Activated CD8-positive, alpha-beta memory T cell treated with anti-CD3 and anti-CD28 coated beads, Interleukin-2, amount 50 U/mL, for 1 hour (primary cell): ENCODE measurements around the gene MRPL24.

Experiments
- DNase-seq: peaks from one replicate; pipeline ENCODE4 v3.0.0-alpha.2; 2020; ENCODE audit errors: extremely low read depth

Gene MRPL24

DNA sequence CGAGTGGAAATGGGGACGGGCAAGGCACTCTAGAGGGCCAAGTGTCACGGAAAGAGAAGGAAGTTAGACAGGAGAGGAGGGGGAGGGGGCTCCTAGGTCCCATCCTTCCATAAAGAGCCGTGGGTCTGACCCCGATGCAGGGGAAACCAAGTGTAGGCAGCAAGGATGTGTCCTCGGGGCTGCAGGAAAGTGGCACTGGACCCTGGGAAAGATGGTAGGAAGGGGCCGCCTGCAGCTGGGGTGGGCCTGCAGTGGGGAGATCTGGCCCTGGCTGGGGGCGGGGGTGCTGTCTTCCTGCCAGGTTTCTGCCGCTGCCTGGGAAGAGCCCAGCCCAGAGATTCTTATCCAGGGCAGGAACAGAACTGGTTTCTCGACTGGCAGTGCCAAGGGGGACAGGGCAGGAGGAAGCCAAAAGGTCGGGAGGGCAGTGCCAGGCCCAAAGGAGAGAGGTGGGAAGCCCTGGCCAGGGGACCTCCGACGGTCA is 48.4 kb downstream of the MRPL24 start:
- no peak for DNase-seq

GRCh38 chr1:156691665-156692440 is 49.0 kb downstream of the MRPL24 start:
- DNase-seq = no peak

- DNase-seq = no peak
These were observed 49.7 kb downstream of the MRPL24 start for GRCh38 chr1:156691191-156691590.

DNA sequence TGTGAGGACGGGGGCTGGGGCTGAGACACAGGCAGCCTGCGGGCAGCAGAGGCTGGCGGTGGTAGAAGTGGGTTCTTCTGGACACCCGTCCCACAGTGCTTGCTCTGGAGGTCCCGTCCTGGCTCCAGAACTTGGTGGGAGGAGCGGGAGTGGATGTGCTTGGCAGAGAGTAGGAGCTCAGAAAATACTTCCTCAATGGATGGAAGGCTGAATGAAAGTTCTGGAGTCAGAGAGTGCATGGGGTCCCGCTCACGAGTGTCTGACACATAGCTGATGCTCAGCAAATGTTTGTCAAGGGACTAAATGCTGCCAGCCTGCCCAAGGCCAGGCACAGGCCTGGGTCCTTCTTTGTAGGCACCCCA is 50.2 kb downstream of the MRPL24 start:
- no peak for DNase-seq

DNA sequence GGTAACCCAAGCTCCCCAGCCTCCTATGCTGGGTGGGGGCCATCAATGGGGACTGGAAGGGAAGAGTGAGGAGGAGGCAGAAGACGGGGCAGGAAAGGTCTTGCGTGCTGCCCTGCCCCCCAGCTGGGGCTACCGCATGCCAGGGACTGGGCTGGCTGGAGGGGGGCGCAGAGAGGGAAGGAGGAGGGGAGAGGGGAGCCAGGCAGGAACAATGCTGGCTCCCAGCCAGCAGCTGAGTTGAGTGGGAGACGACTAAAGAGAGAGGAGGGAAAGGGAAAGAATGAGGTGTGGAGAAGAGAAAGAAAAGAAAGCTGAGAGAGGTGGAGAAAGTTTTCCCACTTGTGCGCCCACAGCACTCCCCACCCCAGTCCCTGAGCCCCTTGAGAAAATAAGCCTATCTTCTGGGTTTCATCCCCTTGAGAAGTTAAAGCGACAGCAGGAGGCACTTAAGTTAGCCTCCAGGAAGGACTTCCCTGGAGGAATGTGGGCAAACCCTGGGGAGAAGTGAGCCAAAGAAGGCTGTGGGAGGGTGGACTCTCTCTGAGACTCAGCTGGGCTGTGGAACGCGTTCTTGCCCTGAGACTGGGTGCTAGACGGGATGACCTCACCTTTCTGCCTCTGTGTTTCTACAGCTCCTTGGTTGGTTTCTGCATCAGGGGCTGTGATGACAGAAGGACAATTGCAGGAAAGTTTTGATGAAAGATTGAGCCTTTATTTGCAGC is 50.8 kb downstream of the MRPL24 start:
- DNase-seq = no peak

- peak; percentile 47 for DNase-seq
These were observed 51.6 kb downstream of the MRPL24 start for GRCh38 chr1:156689035-156689952.
